Measurements from ENCODE around the gene IFT22.
"Not testable (repeated sequence)": the region's sequence is repeated elsewhere in the genome, so short reads cannot be mapped to it uniquely, and the experiment has no call there.

The IFT22 gene

GRCh38 chr7:101277155-101277554 lies 44.5 kb downstream of the IFT22 start:
- no peak for DNase-seq

- DNase-seq, result no peak
Measured at GRCh38 chr7:101273206-101273605, 48.4 kb downstream of the IFT22 start.

GRCh38 chr7:101271021-101271420 lies 50.6 kb downstream of the IFT22 start:
- no peak for DNase-seq

- DNase-seq, result no peak
Measured at GRCh38 chr7:101269664-101270063, 51.9 kb downstream of the IFT22 start.

GRCh38 chr7:101265622-101266516 lies 55.7 kb downstream of the IFT22 start:
- no peak for DNase-seq

- DNase-seq, result not testable (repeated sequence)
Measured at GRCh38 chr7:101264102-101264706, 57.4 kb downstream of the IFT22 start.
